Activated CD8-positive, alpha-beta memory T cell treated with anti-CD3 and anti-CD28 coated beads, Interleukin-2, amount 50 U/mL, for 24 hours (primary cell): ENCODE results near the gene FAM120A.

Experiments used
- DNase-seq: peaks from one replicate; pipeline ENCODE4 v3.0.0-alpha.2; 2020; ENCODE audit errors: extremely low read depth

Gene FAM120A

GRCh38 chr9:93595461-93595860 lies 144.0 kb downstream of the FAM120A start:
- no peak for DNase-seq

- no peak for DNase-seq
These were observed 144.4 kb downstream of the FAM120A start for GRCh38 chr9:93595861-93596365.

GRCh38 chr9:93596399-93596798 lies 144.9 kb downstream of the FAM120A start:
- no peak for DNase-seq

- DNase-seq = no peak
These were observed 145.7 kb downstream of the FAM120A start for GRCh38 chr9:93597142-93597706.

- DNase-seq = no peak
These were observed 146.6 kb downstream of the FAM120A start for GRCh38 chr9:93597871-93598646.

- DNase-seq = no peak
These were observed 147.3 kb downstream of the FAM120A start for GRCh38 chr9:93598647-93599241.

- DNase-seq = no peak
These were observed 148.3 kb downstream of the FAM120A start for GRCh38 chr9:93599571-93600403.

GRCh38 chr9:93600504-93600903 lies 149.0 kb downstream of the FAM120A start:
- DNase-seq = no peak

- no peak for DNase-seq
These were observed 149.6 kb downstream of the FAM120A start for GRCh38 chr9:93601063-93601462.

GRCh38 chr9:93601666-93602065 lies 150.2 kb downstream of the FAM120A start:
- DNase-seq = no peak

- DNase-seq = no peak
These were observed 151.5 kb downstream of the FAM120A start for GRCh38 chr9:93603011-93603410.

GRCh38 chr9:93603906-93604326 lies 152.4 kb downstream of the FAM120A start:
- DNase-seq = no peak

GRCh38 chr9:93606187-93606586 lies 154.7 kb downstream of the FAM120A start:
- no peak for DNase-seq

GRCh38 chr9:93610206-93610605 lies 158.7 kb downstream of the FAM120A start:
- DNase-seq = no peak

GRCh38 chr9:93612052-93612795 lies 160.7 kb downstream of the FAM120A start:
- no peak for DNase-seq

- DNase-seq = no peak
These were observed 161.3 kb downstream of the FAM120A start for GRCh38 chr9:93612796-93613154.

- no peak for DNase-seq
These were observed 161.7 kb downstream of the FAM120A start for GRCh38 chr9:93613174-93613573.

GRCh38 chr9:93613791-93614190 lies 162.3 kb downstream of the FAM120A start:
- no peak for DNase-seq

- DNase-seq = no peak
These were observed 163.5 kb downstream of the FAM120A start for GRCh38 chr9:93614830-93615468.
